GM18861 (cell line): ENCODE data around the gene SBNO2.
A peak's percentile ranks its signal among the peaks of the same experiment; 100 is the strongest.

Experiments used
- ATAC-seq: cut with Tn5 transposase; IDR thresholded peaks from one replicate; pipeline ENCODE4 v1.9.1; 2021; ENCODE audit not compliant: unreplicated experiment

Gene SBNO2

GRCh38 chr19:1108291-1109031, 65.6 kb downstream of the SBNO2 start:
- no peak for ATAC-seq

- no peak for ATAC-seq
Observed at GRCh38 chr19:1107661-1108261, 66.3 kb downstream of the SBNO2 start.

DNA sequence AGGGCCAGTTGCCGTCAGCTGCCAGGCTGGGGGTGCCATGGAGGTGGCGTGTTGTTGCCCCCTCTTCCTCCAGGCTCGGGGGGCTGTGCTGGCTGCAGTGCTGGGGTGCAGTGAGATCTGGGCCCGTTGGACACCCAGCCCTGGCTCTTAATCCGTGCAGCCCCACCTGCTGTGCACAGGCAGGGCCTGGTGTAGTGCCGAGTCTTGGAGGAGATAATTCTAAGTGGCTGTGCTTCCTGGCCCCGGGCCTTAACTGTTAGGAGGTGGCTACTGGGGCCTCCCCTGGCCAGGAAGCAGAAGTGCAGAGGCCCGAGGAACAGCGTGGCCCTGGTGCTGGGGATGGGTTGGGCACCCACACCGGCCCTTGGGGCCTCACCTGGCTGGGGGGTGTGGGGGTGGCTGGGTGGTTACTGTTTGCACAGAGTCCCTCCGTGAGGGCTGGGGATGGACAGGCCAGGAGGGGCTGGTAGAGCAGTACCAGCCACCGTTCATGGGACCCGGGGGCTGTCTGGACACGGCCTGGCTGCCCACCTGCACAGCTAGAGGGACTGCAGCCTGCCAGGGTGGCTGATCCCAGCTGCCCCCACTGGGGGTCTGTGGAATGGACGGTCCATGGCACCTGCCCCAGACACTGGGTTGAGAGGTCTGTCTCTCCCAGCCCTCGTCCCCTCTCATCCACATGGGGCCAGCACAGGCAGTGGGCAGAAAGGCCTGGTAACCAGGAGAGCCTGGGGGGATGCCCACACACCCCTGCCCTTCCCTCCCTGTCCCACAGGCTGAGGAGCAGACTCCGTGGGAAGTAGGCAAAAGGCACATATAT, 67.0 kb downstream of the SBNO2 start:
- no peak for ATAC-seq

- no peak for ATAC-seq
Observed at GRCh38 chr19:1105873-1106840, 67.9 kb downstream of the SBNO2 start.

- no peak for ATAC-seq
Observed at GRCh38 chr19:1105008-1105872, 68.8 kb downstream of the SBNO2 start.

DNA sequence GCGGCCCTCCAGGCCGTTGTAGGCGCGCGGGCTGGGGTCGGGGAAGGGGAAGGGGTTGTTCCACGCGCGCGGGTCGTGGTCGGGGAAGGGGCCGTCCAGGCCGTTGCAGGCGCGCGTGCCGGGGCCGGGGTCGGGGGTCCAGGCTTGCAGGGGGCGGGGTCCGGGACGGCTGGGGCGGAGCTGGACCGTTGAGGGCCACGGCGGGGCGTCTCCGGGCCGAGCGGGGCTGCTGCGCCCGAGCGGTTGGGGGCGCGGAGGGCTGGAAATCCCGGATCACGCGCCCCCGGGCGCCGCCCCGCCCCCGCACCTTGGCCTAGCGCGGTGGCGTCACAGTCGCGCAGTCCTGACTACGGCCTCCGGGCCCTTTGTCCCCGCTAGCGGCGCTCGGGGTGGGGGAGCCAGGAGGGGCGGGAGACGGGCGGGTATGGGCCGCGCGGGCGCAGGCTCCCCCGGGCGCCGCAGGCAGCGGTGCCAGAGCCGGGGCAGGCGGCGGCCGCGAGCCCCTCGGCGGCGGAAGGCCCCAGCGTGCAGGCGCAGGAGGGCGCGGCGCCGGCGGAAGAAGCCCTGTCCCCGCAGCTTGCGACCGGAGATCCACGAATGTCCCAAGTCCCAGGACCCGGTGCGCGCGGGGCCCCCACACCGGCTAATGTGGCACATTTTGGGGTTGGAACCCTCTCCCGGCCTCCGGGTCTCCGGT, 69.6 kb downstream of the SBNO2 start:
- ATAC-seq = peak; percentile 19

DNA sequence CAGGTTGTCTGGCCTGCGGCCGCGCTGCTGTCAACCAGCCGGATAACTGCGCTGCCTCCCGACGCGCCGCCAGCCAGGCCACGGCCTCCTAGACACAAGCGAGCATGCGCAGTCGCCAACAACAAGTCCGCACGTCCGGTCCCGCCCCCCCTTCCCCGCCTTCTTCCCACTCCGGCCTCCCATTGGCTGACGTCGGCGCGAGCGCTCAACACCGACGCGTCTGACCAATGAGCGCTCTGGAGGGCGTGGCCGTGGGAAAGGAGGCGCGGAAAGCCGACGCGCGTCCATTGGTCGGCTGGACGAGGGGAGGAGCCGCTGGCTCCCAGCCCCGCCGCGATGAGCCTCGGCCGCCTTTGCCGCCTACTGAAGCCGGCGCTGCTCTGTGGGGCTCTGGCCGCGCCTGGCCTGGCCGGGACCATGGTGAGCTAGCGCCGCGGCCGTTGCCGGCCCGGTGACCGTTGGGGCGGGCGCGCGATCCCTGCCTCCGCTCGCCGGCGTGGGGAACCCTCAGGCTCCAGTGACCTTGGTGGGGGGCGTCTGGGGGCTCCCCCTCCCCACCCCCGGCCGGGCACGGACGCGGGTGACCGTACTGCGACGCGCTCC, 70.3 kb downstream of the SBNO2 start, which contains the start of gene GPX4:
Gene GPX4 (plus strand): TSS at position 287 of the 603 bp plus-strand sequence. CDS start 50 bp downstream, at position 337.
- ATAC-seq = peak; percentile 46

DNA sequence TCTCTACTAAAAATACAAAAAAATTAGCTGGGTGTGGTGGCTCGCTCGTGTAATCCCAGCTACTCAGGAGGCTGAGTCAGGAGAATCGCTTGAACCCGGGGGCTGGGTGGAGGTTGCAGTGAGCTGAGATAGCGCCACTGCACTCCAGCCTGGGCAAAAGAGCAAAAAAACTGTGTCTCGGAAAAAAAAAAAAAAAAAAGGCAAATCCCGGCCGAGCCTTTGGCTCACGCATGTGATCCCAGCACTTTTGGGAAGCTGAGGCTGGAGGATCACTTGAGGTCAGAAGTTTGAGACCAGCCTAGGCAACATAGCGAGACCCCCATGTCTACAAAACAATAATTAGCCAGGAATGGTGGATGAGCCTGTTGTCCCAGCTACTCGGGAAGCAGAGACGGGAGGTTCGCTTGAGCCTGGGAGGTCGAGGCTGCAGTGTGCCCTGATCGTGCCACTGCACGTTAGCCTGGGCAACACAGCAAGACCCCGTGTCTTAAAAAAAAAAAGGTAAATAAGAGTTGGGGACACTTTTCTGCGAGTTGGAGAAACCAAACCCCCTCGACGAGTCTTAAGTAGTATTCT, 70.8 kb downstream of the SBNO2 start:
- ATAC-seq = no peak

DNA sequence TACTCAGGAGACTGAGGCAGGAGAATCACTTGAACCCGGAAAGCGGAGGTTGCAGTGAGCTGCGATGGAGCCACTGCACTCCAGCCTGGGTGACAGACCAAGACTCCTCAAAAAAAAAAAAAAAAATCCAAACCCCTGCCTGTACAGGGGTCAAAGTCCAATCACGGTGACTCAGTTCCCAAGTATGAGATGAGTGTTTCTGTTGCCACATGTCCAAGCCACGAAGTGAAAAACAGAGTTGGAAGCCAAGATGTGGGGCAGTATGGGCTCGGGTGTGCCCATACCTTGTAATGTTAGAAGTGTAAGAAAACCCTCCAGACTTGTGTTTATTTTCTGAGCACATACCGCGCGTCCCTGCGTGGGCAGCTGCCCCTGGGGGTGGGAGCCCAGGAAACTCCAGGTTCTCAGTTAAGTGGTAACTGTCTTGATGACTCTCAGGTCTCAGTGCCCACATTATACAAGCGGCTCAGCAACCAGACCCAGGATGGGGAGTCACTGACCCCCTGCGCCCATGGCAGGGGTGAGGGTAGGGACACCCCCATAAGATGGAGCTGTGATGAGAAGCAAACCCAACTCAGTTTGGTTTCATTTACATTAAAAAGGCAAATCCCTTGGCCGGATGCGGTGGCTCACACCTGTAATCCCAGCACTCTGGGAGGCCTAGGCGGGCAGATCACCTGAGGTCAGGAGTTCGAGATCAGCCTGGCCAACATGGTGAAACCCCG, 71.5 kb downstream of the SBNO2 start:
- no peak for ATAC-seq

DNA sequence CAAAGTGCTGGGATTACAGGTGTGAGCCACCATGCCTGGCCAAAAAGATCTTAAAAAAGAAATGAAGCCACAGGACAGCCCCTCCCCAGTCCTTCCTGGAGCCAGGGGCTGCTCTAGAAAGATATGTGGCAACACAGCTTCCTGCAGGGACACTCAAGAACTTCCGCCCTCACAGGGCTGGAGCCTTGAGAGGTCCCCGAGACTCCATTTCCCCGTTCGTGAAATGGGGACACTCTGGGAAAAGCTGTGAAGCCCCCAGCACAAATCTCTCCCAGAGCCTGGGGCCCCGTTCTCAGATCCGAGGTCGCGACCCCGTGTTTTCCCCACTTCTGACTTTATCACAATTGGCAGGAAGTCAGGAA, 72.8 kb downstream of the SBNO2 start:
- ATAC-seq = no peak

GRCh38 chr19:1098177-1099051, 75.7 kb downstream of the SBNO2 start:
- no peak for ATAC-seq

GRCh38 chr19:1097810-1098176, 76.3 kb downstream of the SBNO2 start:
- ATAC-seq = no peak

- ATAC-seq = peak; percentile 85
Observed at GRCh38 chr19:1094978-1095701, 78.9 kb downstream of the SBNO2 start, which contains the start of gene POLR2E. TSS of gene POLR2E (minus strand) at chr19:1095375. CDS start at chr19:1095315, 60 bp downstream.

GRCh38 chr19:1094655-1094977, 79.5 kb downstream of the SBNO2 start:
- no peak for ATAC-seq

DNA sequence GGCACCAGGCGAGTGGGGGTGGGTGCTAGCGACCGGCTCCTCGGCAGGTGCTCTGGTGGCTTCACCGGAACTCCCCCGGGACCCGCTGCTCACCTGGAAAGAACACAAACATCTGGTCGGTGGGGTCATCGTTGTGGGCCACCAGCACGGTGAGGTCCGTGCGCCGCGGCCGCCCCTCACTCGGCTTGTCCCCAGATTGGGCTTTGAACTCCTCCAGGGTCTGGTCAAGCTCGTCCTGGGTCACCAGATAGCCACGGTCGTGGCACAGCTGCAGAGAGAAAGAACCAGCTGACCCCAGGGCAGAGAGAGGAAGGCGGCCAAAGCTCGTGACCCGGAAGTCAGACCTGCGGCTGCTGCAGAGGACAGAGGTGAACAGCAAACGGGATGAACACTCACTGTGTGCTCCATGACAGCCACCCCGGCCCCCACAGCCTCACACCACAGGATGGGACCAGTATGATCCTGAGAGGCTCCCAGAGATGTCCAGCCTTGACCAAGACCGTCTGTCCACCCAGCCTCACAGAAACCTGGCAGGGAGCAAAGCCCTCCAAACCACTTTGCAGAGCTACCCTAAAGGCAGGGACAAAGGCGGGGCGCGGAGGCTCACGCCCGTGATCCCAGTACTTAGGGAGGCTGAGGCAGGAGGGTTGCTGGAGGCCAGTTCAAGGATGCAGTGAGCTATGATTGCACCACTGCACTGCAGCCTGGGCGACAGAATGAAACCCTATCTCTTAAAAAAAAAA, 80.1 kb downstream of the SBNO2 start:
- no peak for ATAC-seq

DNA sequence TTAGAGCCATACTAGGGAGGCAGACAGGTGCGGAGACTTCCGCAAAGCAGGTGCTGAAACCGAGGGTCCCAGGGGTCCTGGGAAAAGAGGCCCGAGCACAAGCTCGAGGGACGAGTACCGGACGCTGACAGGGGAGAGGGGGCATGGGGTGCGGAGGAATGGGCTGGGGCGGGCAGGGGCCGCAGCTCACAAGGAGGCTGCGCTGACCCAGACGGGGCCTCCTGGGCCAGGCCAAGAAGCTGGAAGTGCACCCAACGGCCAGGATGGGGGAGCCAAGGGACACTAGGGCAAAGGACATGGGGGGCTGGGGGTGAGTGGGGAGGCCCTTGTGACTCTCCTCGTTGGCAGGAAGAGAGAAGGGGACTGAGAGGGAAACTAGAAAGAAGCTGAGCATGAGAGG, 80.7 kb downstream of the SBNO2 start:
- no peak for ATAC-seq
